Skeletal muscle satellite cell (primary cell): Measurements from ENCODE around the gene SMIM21.
A peak's percentile ranks its signal among the peaks of the same experiment; 100 is the strongest.

ENCODE experiments used
- H3K27me3 ChIP-seq: 2 replicates; pipeline ENCODE4 v1.7.0; 2013; ENCODE audit warnings: low read length; ENCODE audit not compliant: control insufficient read depth, insufficient read depth
- H3K36me3 ChIP-seq: 2 replicates; pipeline ENCODE4 v1.7.0; 2013; ENCODE audit warnings: mild to moderate bottlenecking, control low read depth, low read length; ENCODE audit not compliant: insufficient read depth
- H3K4me1 ChIP-seq: 2 replicates; pipeline ENCODE4 v1.7.0; 2013; ENCODE audit warnings: low read length; ENCODE audit not compliant: control insufficient read depth, insufficient read depth
- H3K4me2 ChIP-seq: 2 replicates; pipeline ENCODE4 v1.7.0; 2013; ENCODE audit warnings: mild to moderate bottlenecking, low read length
- H3K4me3 ChIP-seq: 2 replicates; pipeline ENCODE4 v1.7.0; 2013; ENCODE audit warnings: low read length
- H3K9ac ChIP-seq: 2 replicates; pipeline ENCODE4 v1.7.0; 2013; ENCODE audit warnings: mild to moderate bottlenecking, low read depth, low read length, moderate library complexity
- H3K9me3 ChIP-seq: replicated peaks from 2 replicates; pipeline ENCODE4 v1.7.0; 2013; ENCODE audit warnings: mild to moderate bottlenecking, control low read depth, low read length

SMIM21 gene

DNA sequence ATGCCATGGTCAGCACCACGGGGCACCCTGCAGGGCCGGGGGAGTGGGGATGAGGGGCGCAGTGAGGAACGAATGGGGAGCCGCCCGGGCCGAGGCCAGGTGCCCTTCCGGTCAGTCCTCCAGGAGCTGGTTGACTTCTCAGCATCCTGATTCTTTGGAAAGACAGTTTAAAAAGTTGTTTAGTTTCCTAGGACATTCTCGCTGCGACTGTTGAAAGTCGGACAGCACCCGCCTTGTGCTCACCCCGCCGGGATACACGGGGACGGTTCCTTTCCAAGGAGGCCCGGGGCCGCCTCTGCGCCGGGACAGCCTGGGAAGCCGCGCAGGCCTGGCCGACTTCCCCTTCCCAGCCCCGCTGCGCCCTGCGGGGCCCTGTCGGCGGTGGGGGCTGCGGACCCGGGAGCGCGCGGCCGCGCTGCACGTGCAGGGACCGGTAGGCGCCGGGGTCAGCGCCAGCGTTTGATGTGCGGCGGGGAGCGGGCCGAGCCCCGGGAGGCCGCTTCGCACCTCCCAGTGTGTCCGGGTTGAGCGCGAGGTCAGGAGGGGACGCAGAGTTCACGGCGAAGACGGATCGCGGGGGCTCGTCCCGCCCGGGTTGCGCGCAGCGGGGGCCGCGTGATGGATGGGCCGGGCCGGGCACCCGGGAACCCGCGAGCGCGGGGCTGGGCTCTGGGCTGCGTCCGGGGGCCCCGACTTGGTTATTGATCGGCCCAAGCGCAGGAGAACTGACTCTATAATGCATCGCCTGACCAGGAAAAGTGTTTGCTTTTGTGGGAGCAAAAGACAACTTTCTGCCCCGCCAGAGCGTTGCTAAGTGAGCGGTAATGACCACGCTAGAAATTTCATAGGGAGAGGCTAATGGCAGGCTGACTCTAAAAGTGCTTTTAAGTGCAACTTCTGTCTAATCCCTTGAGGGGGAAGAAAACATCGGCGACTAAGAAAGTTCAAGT is 28.0 kb upstream of the SMIM21 start:
- H3K9me3 ChIP-seq: no peaks in the 10 kb centered on the region
- H3K36me3 ChIP-seq: no peaks in the 10 kb centered on the region
- H3K4me2 ChIP-seq: peak overlapping the region; percentile 55
- H3K4me1 ChIP-seq: peaks cover 6% of the 10 kb centered on the region
- H3K27me3 ChIP-seq: no peaks in the 10 kb centered on the region
- no peak overlapping the region for H3K4me3 ChIP-seq
- H3K9ac ChIP-seq: no peak overlapping the region

DNA sequence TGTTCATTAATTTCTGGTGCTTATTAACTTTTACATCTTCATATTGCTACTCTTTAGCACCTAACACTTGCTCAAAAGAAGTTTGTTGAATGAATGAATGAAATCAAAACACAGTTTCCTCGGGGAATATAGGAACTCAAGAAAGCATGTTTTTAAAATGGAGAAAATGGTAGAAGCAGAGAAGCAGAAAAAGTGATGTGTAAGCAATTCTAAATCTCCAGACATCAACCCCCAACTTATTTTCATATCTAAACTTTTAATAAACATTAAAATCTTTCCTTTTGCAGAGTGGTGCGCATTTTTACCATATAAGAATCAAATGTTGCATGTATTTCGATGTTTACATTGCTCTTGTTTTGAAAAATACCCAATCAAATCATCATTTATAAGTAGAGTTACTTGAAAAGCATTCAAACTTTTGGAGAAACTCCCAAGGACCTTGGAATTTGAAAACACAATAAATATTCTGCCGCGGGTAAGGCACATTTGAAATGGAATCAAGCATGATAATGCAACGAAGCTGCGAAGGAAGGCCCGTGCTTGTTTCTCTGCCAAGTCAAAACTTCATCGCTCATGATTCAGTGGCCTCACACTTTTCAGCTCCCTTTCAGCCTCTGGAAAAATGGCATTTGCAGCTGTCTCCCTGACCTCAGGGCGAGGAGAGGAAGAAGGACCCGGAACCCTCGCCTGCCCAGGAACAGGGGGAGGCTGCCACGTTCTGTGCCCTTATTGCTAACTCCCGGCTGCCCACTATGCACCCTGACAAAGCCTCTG is 26.7 kb upstream of the SMIM21 start:
- H3K4me3 ChIP-seq: no peak overlapping the region
- H3K27me3 ChIP-seq: no peaks in the 10 kb centered on the region
- no peaks in the 10 kb centered on the region for H3K36me3 ChIP-seq
- H3K9ac ChIP-seq: peak overlapping the region; percentile 42
- peaks cover 6% of the 10 kb centered on the region for H3K4me1 ChIP-seq
- H3K4me2 ChIP-seq: peak overlapping the region; percentile 34
- no peaks in the 10 kb centered on the region for H3K9me3 ChIP-seq

- H3K36me3 ChIP-seq: no peaks in the 10 kb centered on the region
- H3K4me2 ChIP-seq: no peak overlapping the region
- no peaks in the 10 kb centered on the region for H3K27me3 ChIP-seq
- no peak overlapping the region for H3K4me3 ChIP-seq
- H3K4me1 ChIP-seq: peaks cover 6% of the 10 kb centered on the region
- H3K9me3 ChIP-seq: no peaks in the 10 kb centered on the region
- H3K9ac ChIP-seq: no peak overlapping the region
These were observed 23.4 kb upstream of the SMIM21 start for GRCh38 chr18:75450906-75451305.

DNA sequence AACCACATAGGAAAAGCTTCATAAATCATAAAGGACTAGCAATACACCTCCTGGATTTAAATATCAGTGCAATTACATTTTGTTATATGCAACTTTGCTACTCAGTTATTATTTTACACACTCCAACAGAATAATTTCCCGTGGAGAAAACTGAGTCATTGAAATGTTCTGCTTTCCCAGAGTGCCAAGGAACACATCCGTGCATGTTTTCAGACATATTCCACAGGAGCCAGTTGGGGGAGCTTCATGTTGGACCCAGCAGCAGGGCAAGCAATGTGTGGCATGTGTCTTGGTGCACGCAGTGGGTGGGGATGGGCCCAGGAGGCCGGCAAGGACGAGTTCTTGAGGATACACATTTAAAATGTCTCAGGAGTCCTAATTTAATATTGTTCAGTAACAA is 14.4 kb upstream of the SMIM21 start:
- Histone ChIP-seq H3K9me3 (no peaks in the 10 kb centered on the region), H3K36me3 (no peaks in the 10 kb centered on the region), H3K4me3 (peak overlapping the region; percentile 14), H3K27me3 (no peaks in the 10 kb centered on the region), H3K4me2 (peak overlapping the region; percentile 60), H3K9ac (no peak overlapping the region), H3K4me1 (peaks cover 28% of the 10 kb centered on the region)

GRCh38 chr18:75439348-75439747 is 11.8 kb upstream of the SMIM21 start:
- Histone ChIP-seq H3K9me3 (no peaks in the 10 kb centered on the region), H3K4me1 (peaks cover 28% of the 10 kb centered on the region), H3K4me2 (no peak overlapping the region), H3K4me3 (no peak overlapping the region), H3K27me3 (peaks cover 3% of the 10 kb centered on the region), H3K9ac (no peak overlapping the region), H3K36me3 (no peaks in the 10 kb centered on the region)

- Histone ChIP-seq H3K36me3 (no peaks in the 10 kb centered on the region), H3K9ac (no peak overlapping the region), H3K4me2 (no peak overlapping the region), H3K4me1 (peaks cover 28% of the 10 kb centered on the region), H3K27me3 (peaks cover 6% of the 10 kb centered on the region), H3K9me3 (no peaks in the 10 kb centered on the region), H3K4me3 (no peak overlapping the region)
These were observed 11.4 kb upstream of the SMIM21 start for GRCh38 chr18:75438891-75439290.

DNA sequence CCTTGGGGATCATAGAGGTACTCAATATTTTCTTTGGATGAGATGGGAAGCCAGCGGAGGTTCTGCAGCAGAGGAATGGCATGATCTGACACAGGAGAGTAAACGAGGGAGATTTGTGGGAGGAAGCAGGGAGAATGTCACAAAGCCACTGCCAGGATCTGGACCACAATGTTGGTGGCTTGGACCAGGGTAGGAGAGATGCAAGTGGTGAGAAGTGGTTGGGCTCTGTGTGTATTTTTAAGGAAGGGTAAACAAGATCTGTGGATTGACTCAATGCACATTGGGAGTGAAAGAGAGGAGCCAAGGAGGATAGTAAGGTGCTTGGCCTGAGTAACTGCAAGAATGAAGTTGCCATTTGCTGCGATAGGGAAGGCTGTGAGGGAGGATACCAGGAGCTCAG is 10.5 kb upstream of the SMIM21 start:
- Histone ChIP-seq H3K36me3 (no peaks in the 10 kb centered on the region), H3K4me1 (peaks cover 28% of the 10 kb centered on the region), H3K27me3 (peaks cover 11% of the 10 kb centered on the region), H3K4me3 (no peak overlapping the region), H3K9ac (no peak overlapping the region), H3K9me3 (no peaks in the 10 kb centered on the region), H3K4me2 (no peak overlapping the region)

DNA sequence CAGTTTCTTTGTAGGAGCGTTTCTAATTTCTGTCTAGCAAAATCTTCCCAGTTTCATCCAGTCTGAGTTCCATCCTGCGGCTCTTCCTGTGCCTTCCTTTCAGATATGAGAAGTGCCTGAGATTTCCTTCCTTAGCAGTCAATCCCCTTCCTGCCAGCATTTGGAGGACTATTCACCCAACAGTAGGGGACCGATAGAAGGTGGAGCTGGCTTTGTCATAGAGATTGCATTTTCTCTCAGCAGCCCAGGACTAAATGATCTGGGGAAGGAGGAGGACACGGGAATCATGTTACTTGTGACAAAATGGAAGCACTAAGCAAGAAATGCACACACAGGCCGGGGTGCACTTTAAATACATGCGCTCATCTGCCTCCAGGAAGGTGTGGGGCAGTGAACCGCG is 5.6 kb upstream of the SMIM21 start:
- H3K9ac ChIP-seq: no peak overlapping the region
- H3K36me3 ChIP-seq: no peaks in the 10 kb centered on the region
- peaks cover 17% of the 10 kb centered on the region for H3K27me3 ChIP-seq
- H3K4me3 ChIP-seq: no peak overlapping the region
- no peaks in the 10 kb centered on the region for H3K4me1 ChIP-seq
- H3K9me3 ChIP-seq: no peaks in the 10 kb centered on the region
- H3K4me2 ChIP-seq: no peak overlapping the region

DNA sequence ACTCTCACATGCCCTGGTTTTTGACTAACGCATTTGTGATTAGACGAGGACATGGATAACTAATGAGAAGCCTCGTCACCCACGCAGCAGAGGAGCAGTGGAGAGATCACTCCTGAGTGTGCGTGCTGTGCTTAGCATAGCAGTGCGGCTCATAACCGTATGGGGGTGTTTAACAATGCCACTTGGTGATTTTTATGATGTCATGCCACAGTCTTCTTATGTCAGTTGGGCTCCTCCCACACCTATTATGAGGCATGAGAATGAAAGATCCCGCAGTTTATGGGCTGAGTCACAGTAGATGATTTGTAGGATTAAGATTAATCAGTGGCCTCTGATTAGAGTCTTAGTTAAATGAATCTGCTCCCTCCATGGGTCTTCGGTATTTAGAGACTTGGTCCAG is 2.5 kb upstream of the SMIM21 start:
- H3K9ac ChIP-seq: no peak overlapping the region
- H3K9me3 ChIP-seq: no peaks in the 10 kb centered on the region
- no peaks in the 10 kb centered on the region for H3K36me3 ChIP-seq
- no peaks in the 10 kb centered on the region for H3K4me1 ChIP-seq
- no peak overlapping the region for H3K4me3 ChIP-seq
- H3K4me2 ChIP-seq: no peak overlapping the region
- H3K27me3 ChIP-seq: peaks cover 17% of the 10 kb centered on the region

DNA sequence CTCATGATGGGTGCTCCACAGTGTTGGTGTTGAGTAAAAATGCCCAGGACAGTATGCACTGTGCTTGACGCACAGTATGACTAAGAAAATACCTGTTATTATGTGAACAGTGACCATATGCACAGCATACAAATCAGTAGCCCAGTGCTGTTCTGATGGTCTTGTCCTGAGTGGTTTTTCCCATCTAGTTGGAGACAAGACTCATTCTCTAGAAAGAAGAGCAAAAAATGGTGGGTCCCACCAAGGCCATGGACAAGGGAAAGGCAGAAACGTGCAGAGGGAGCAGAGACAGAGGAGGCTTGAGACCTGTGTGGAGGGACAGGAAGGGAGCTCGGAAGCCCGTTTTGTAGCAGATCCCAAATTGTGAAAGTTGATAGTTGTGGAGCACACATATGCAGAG is 987 bp upstream of the SMIM21 start:
- no peaks in the 10 kb centered on the region for H3K36me3 ChIP-seq
- no peaks in the 10 kb centered on the region for H3K9me3 ChIP-seq
- H3K4me2 ChIP-seq: no peak overlapping the region
- H3K4me1 ChIP-seq: no peaks in the 10 kb centered on the region
- no peak overlapping the region for H3K9ac ChIP-seq
- H3K4me3 ChIP-seq: no peak overlapping the region
- H3K27me3 ChIP-seq: peaks cover 10% of the 10 kb centered on the region

- H3K4me1 ChIP-seq: no peaks in the 10 kb centered on the region
- H3K4me2 ChIP-seq: no peak overlapping the region
- H3K27me3 ChIP-seq: no peaks in the 10 kb centered on the region
- no peak overlapping the region for H3K4me3 ChIP-seq
- H3K9me3 ChIP-seq: no peaks in the 10 kb centered on the region
- no peaks in the 10 kb centered on the region for H3K36me3 ChIP-seq
- no peak overlapping the region for H3K9ac ChIP-seq
These were observed 5.1 kb downstream of the SMIM21 start for GRCh38 chr18:75422341-75422910.
